GM18873 (cell line): ENCODE measurements around the gene ACOT6.
A peak's percentile ranks its signal among the peaks of the same experiment; 100 is the strongest.
"Not testable (repeated sequence)": the region's sequence is repeated elsewhere in the genome, so short reads cannot be mapped to it uniquely, and the experiment has no call there.

Experiments used
- ATAC-seq: cut with Tn5 transposase; IDR thresholded peaks from one replicate; pipeline ENCODE4 v1.9.1; 2021; ENCODE audit warnings: mild to moderate bottlenecking, moderate library complexity, moderate number of reproducible peaks; ENCODE audit not compliant: unreplicated experiment, low FRiP score

The ACOT6 gene

GRCh38 chr14:73612339-73613045 is at the start of gene ACOT6:
Gene ACOT6 (plus strand): TSS chr14:73612517. CDS start chr14:73612572, 55 bp downstream.
- peak; percentile 46 for ATAC-seq

DNA sequence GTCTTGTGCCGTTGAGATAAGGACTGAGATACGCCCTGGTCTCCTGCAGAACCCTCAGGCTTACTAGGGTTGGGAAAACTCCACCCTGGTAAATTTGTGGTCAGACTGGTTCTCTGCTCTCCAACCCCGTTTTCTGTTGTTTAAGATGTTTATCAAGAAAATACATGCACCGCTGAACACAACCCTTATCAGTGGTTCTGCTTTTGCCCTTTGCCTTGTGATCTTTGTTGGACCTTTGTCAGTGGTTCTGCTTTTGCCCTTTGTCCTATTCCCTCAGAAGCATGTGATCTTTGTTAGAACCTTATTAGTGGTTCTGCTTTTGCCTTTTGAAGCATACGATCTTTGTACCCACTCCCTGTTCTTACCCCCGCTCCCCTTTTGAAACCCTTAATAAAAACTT is 49.6 kb upstream of the ACOT6 start:
- not testable (repeated sequence) for ATAC-seq

GRCh38 chr14:73566431-73566830 is 45.9 kb upstream of the ACOT6 start:
- ATAC-seq: not testable (repeated sequence)

DNA sequence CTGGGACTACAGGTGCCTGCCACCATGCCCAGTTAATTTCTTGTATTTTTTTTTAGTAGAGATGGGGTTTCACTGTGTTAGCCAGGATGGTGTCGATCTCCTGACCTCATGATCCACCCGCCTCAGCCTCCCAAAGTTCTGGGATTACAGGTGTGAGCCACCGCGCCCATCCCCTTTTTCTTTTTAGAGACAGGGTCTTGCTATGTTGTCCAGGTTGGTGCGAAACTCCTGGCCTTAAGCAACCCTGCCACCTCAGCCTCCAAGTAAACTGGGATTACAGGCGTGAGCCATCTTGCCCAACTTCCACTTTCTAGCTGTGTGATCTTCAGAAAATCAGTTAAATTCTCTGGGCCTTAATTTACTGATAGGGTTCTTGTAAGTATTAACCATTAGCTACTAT is 45.4 kb upstream of the ACOT6 start:
- ATAC-seq: not testable (repeated sequence)

DNA sequence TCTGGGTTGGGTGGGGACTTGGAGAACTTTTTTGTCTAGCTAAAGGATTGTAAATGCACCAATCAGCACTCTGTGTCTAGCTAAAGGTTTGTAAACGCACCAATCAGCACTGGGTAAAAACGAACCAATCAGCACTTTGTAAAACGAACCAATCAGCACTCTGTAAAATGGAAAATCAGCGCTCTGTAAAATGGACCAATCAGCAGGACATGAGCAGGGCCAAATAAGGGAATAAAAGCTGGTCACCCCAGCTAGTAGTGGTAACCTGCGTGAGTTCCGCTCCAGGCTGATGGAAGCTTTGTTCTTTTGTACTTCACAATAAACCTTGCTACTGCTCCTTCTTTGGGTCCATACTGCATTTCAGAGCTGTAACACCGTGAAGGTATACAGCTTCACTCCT is 45.0 kb upstream of the ACOT6 start:
- no peak for ATAC-seq

DNA sequence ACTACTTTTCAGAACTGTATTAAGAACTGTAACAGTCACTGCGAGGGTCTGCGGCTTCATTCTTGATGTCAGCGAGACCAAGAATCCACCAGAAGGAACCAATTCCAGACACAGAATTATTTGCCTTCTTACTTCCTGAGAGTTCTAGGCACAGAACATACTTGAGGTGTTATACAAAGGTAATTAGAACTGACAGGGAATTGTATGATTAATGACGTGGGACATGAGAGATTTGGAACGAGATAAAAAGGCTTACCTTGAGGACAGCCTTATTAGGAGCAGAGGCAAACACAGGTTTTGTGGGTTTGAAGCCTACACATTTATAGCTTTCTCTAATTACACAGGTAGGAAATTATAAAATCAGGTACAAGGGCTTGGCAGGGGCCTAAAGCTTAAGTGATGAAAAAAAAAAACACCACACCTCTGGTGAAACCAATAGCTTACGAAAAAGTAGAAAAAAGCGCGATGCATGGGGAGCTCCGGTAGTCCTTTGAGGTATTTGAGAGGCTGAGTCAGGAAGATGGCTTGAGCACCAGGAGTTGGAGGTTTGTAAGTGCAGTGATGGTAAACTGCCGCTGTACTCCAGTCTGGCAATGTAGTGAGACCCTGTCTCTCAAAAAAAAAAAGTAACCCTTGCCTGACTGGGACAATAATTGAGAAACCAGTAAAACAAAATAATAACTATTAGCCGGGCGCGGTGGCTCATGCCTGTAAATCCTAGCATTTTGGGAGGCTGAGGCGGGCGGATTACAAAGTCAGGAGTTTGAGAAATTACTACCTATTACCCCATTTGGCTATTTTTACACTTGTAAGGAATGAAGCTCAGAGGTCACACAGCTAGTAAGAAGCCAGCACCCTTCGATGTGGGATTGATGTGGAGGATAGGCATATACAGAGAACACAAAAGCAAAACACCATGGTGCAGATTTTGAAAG is 44.1 kb upstream of the ACOT6 start:
- no peak for ATAC-seq

DNA sequence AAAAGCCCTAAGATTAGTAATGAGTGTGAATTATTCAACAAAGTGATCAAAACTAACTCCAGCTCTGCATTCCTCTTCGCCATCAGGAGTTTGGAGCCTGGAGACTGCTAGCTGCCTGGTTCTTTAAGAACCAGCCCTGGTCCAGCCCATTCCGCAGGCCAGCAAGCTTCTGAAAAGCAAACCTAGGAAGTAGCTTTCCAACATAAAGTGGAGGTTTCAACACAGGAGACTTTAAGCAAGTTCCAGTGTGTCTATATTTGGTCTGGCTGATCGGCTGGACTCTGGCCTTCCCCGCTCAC is 43.5 kb upstream of the ACOT6 start:
- ATAC-seq: not testable (repeated sequence)

- not testable (repeated sequence) for ATAC-seq
Measured at GRCh38 chr14:73569185-73569958, 42.9 kb upstream of the ACOT6 start, which contains the start of gene ACOT2. Gene ACOT2 (plus strand): TSS chr14:73569213. CDS start chr14:73569241, 28 bp downstream.

GRCh38 chr14:73570913-73571312 is 41.4 kb upstream of the ACOT6 start:
- not testable (repeated sequence) for ATAC-seq

GRCh38 chr14:73573034-73573433 is 39.3 kb upstream of the ACOT6 start:
- ATAC-seq: not testable (repeated sequence)

DNA sequence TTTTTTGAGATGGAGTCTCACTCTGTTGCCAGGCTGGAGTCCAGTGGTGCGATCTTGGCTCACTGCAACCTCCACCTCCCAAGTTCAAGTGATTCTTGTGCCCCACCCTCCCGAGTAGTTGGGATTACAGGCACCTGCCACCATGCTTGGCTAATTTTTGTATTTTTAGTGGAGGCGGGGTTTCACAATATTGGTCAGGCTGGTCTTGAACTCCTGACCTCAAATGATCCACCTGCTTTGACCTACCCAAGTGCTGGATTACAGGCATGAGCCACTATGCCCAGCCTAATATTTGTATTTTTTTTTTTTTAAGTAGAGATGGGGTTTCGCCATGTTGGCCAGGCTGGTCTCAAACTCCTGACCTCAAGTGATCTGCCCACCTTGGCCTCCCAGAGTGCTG is 38.6 kb upstream of the ACOT6 start:
- not testable (repeated sequence) for ATAC-seq

DNA sequence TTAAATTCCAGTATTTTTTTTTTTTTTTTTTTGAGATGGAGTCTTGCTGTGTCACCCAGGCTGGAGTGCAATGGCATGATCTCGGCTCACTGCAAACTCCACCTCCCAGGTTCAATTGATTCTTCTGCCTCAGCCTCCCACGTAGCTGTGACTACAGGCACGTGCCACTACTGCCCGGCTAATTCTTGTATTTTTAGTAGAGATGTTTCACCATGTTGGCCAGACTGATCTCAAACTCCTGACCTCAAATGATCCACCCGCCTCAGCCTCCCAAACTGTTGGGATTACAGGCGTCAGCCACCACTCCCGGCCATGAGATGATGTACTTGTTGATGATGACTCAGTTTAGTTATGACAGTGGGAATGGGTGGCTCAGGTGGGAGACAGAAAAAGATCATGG is 38.1 kb upstream of the ACOT6 start:
- not testable (repeated sequence) for ATAC-seq

GRCh38 chr14:73576391-73576790 is 35.9 kb upstream of the ACOT6 start:
- ATAC-seq: no peak

- ATAC-seq: not testable (repeated sequence)
Measured at GRCh38 chr14:73577214-73577613, 35.1 kb upstream of the ACOT6 start.

GRCh38 chr14:73582102-73582979 is 30.0 kb upstream of the ACOT6 start:
- ATAC-seq: not testable (repeated sequence)

GRCh38 chr14:73588695-73589094 is 23.6 kb upstream of the ACOT6 start:
- ATAC-seq: no peak

- ATAC-seq: no peak
Measured at GRCh38 chr14:73589116-73589515, 23.2 kb upstream of the ACOT6 start.

GRCh38 chr14:73590673-73591004 is 21.7 kb upstream of the ACOT6 start:
- ATAC-seq: not testable (repeated sequence)

GRCh38 chr14:73591690-73592449 is 20.4 kb upstream of the ACOT6 start, which contains the start of gene ACOT4:
Gene ACOT4 (plus strand): TSS chr14:73591873. CDS start chr14:73591960, 87 bp downstream.
- no peak for ATAC-seq
